Femur (tissue), 1 donor: ENCODE measurements around the gene PCDHB3.
"Not testable (repeated sequence)": the region's sequence is repeated elsewhere in the genome, so short reads cannot be mapped to it uniquely, and the experiment has no call there.

Source experiments
- DNase-seq: peaks from one replicate; pipeline ENCODE4 v3.0.0-alpha.2; 2017

Gene PCDHB3

GRCh38 chr5:141137346-141137745 is 37.1 kb downstream of the PCDHB3 start:
- DNase-seq = not testable (repeated sequence)

- DNase-seq = no peak
These were observed 49.5 kb downstream of the PCDHB3 start, which contains the start of gene PCDHB6 for GRCh38 chr5:141149812-141150211. TSS of gene PCDHB6 (plus strand) at chr5:141150057. CDS start at chr5:141150258, 201 bp downstream.

GRCh38 chr5:141150224-141150992 is 50.1 kb downstream of the PCDHB3 start:
- DNase-seq = no peak

- no peak for DNase-seq
These were observed 50.7 kb downstream of the PCDHB3 start for GRCh38 chr5:141150993-141151325.

GRCh38 chr5:141151632-141152031 is 51.4 kb downstream of the PCDHB3 start:
- not testable (repeated sequence) for DNase-seq

GRCh38 chr5:141152096-141152495 is 51.8 kb downstream of the PCDHB3 start:
- not testable (repeated sequence) for DNase-seq
